ENCODE data around the gene POU3F3.

POU3F3 gene

GRCh38 chr2:104866883-104867812, 13.2 kb downstream of the POU3F3 start:
- no peak overlapping the region for H3K27ac ChIP-seq (ENCODE audit: insufficient read depth, low read length, poor library complexity, severe bottlenecking)
- H3K4me3 ChIP-seq (ENCODE audit: insufficient read depth, low read depth, low read length, poor library complexity, severe bottlenecking), result no peak overlapping the region
- no peaks in the 10 kb centered on the region for H3K9me3 ChIP-seq (ENCODE audit: control insufficient read depth, low read length)
- no peaks in the 10 kb centered on the region for H3K4me1 ChIP-seq (ENCODE audit: control insufficient read depth, insufficient read depth, low read length, poor library complexity, severe bottlenecking)
- no peaks in the 10 kb centered on the region for H3K36me3 ChIP-seq (ENCODE audit: control insufficient read depth, insufficient read depth, low read length)
- peaks cover 47% of the 10 kb centered on the region for H3K27me3 ChIP-seq (replicated peaks; ENCODE audit: control insufficient read depth, insufficient read depth, low read length, poor library complexity, severe bottlenecking)
- no peak for DNase-seq

GRCh38 chr2:104867813-104868504, 14.0 kb downstream of the POU3F3 start:
- H3K4me1 ChIP-seq (ENCODE audit: control insufficient read depth, insufficient read depth, low read length, poor library complexity, severe bottlenecking), result peaks cover under 1% of the 10 kb centered on the region
- no peak overlapping the region for H3K4me3 ChIP-seq (ENCODE audit: insufficient read depth, low read depth, low read length, poor library complexity, severe bottlenecking)
- peaks cover 43% of the 10 kb centered on the region for H3K27me3 ChIP-seq (replicated peaks; ENCODE audit: control insufficient read depth, insufficient read depth, low read length, poor library complexity, severe bottlenecking)
- H3K36me3 ChIP-seq (ENCODE audit: control insufficient read depth, insufficient read depth, low read length), result no peaks in the 10 kb centered on the region
- H3K27ac ChIP-seq (ENCODE audit: insufficient read depth, low read length, poor library complexity, severe bottlenecking), result no peak overlapping the region
- no peaks in the 10 kb centered on the region for H3K9me3 ChIP-seq (ENCODE audit: control insufficient read depth, low read length)
- DNase-seq, result no peak

- H3K36me3 ChIP-seq (ENCODE audit: control insufficient read depth, insufficient read depth, low read length), result no peaks in the 10 kb centered on the region
- H3K27me3 ChIP-seq (replicated peaks; ENCODE audit: control insufficient read depth, insufficient read depth, low read length, poor library complexity, severe bottlenecking), result peaks cover 40% of the 10 kb centered on the region
- H3K4me3 ChIP-seq (ENCODE audit: insufficient read depth, low read depth, low read length, poor library complexity, severe bottlenecking), result no peak overlapping the region
- H3K4me1 ChIP-seq (ENCODE audit: control insufficient read depth, insufficient read depth, low read length, poor library complexity, severe bottlenecking), result peaks cover 6% of the 10 kb centered on the region
- DNase-seq, result no peak
- H3K27ac ChIP-seq (ENCODE audit: insufficient read depth, low read length, poor library complexity, severe bottlenecking), result no peak overlapping the region
- H3K9me3 ChIP-seq (ENCODE audit: control insufficient read depth, low read length), result no peaks in the 10 kb centered on the region
Measured at GRCh38 chr2:104868505-104868866, 14.6 kb downstream of the POU3F3 start.

GRCh38 chr2:104870100-104870975, 16.4 kb downstream of the POU3F3 start:
- H3K4me1 ChIP-seq (ENCODE audit: control insufficient read depth, insufficient read depth, low read length, poor library complexity, severe bottlenecking), result peaks cover 7% of the 10 kb centered on the region
- DNase-seq, result no peak
- no peak overlapping the region for H3K27ac ChIP-seq (ENCODE audit: insufficient read depth, low read length, poor library complexity, severe bottlenecking)
- no peaks in the 10 kb centered on the region for H3K9me3 ChIP-seq (ENCODE audit: control insufficient read depth, low read length)
- peaks cover 27% of the 10 kb centered on the region for H3K27me3 ChIP-seq (replicated peaks; ENCODE audit: control insufficient read depth, insufficient read depth, low read length, poor library complexity, severe bottlenecking)
- H3K36me3 ChIP-seq (ENCODE audit: control insufficient read depth, insufficient read depth, low read length), result no peaks in the 10 kb centered on the region
- no peak overlapping the region for H3K4me3 ChIP-seq (ENCODE audit: insufficient read depth, low read depth, low read length, poor library complexity, severe bottlenecking)

GRCh38 chr2:104871649-104871971, 17.7 kb downstream of the POU3F3 start:
- Histone ChIP-seq H3K36me3 (ENCODE audit: control insufficient read depth, insufficient read depth, low read length) (no peaks in the 10 kb centered on the region), H3K27ac (ENCODE audit: insufficient read depth, low read length, poor library complexity, severe bottlenecking) (no peak overlapping the region), H3K27me3 (replicated peaks; ENCODE audit: control insufficient read depth, insufficient read depth, low read length, poor library complexity, severe bottlenecking) (peaks cover 23% of the 10 kb centered on the region), H3K4me1 (ENCODE audit: control insufficient read depth, insufficient read depth, low read length, poor library complexity, severe bottlenecking) (peaks cover 7% of the 10 kb centered on the region), H3K4me3 (ENCODE audit: insufficient read depth, low read depth, low read length, poor library complexity, severe bottlenecking) (no peak overlapping the region), H3K9me3 (ENCODE audit: control insufficient read depth, low read length) (no peaks in the 10 kb centered on the region)
- DNase-seq, result no peak

- peaks cover 7% of the 10 kb centered on the region for H3K4me1 ChIP-seq (ENCODE audit: control insufficient read depth, insufficient read depth, low read length, poor library complexity, severe bottlenecking)
- H3K9me3 ChIP-seq (ENCODE audit: control insufficient read depth, low read length), result no peaks in the 10 kb centered on the region
- H3K4me3 ChIP-seq (ENCODE audit: insufficient read depth, low read depth, low read length, poor library complexity, severe bottlenecking), result no peak overlapping the region
- H3K27me3 ChIP-seq (replicated peaks; ENCODE audit: control insufficient read depth, insufficient read depth, low read length, poor library complexity, severe bottlenecking), result peaks cover 22% of the 10 kb centered on the region
- H3K27ac ChIP-seq (ENCODE audit: insufficient read depth, low read length, poor library complexity, severe bottlenecking), result no peak overlapping the region
- no peak for DNase-seq
- H3K36me3 ChIP-seq (ENCODE audit: control insufficient read depth, insufficient read depth, low read length), result no peaks in the 10 kb centered on the region
Measured at GRCh38 chr2:104871972-104872865, 18.3 kb downstream of the POU3F3 start.

GRCh38 chr2:104872866-104873688, 19.2 kb downstream of the POU3F3 start:
- no peak overlapping the region for H3K27ac ChIP-seq (ENCODE audit: insufficient read depth, low read length, poor library complexity, severe bottlenecking)
- H3K36me3 ChIP-seq (ENCODE audit: control insufficient read depth, insufficient read depth, low read length), result no peaks in the 10 kb centered on the region
- peaks cover 15% of the 10 kb centered on the region for H3K27me3 ChIP-seq (replicated peaks; ENCODE audit: control insufficient read depth, insufficient read depth, low read length, poor library complexity, severe bottlenecking)
- H3K4me3 ChIP-seq (ENCODE audit: insufficient read depth, low read depth, low read length, poor library complexity, severe bottlenecking), result no peak overlapping the region
- no peaks in the 10 kb centered on the region for H3K9me3 ChIP-seq (ENCODE audit: control insufficient read depth, low read length)
- no peak for DNase-seq
- peaks cover 7% of the 10 kb centered on the region for H3K4me1 ChIP-seq (ENCODE audit: control insufficient read depth, insufficient read depth, low read length, poor library complexity, severe bottlenecking)

GRCh38 chr2:104873689-104874054, 19.8 kb downstream of the POU3F3 start:
- Histone ChIP-seq H3K27ac (ENCODE audit: insufficient read depth, low read length, poor library complexity, severe bottlenecking) (no peak overlapping the region), H3K4me3 (ENCODE audit: insufficient read depth, low read depth, low read length, poor library complexity, severe bottlenecking) (no peak overlapping the region), H3K4me1 (ENCODE audit: control insufficient read depth, insufficient read depth, low read length, poor library complexity, severe bottlenecking) (peaks cover 7% of the 10 kb centered on the region), H3K9me3 (ENCODE audit: control insufficient read depth, low read length) (no peaks in the 10 kb centered on the region), H3K36me3 (ENCODE audit: control insufficient read depth, insufficient read depth, low read length) (no peaks in the 10 kb centered on the region), H3K27me3 (replicated peaks; ENCODE audit: control insufficient read depth, insufficient read depth, low read length, poor library complexity, severe bottlenecking) (peaks cover 15% of the 10 kb centered on the region)
- no peak for DNase-seq

- Histone ChIP-seq H3K36me3 (ENCODE audit: control insufficient read depth, insufficient read depth, low read length) (no peaks in the 10 kb centered on the region), H3K4me1 (ENCODE audit: control insufficient read depth, insufficient read depth, low read length, poor library complexity, severe bottlenecking) (peaks cover 7% of the 10 kb centered on the region), H3K27me3 (replicated peaks; ENCODE audit: control insufficient read depth, insufficient read depth, low read length, poor library complexity, severe bottlenecking) (peaks cover 15% of the 10 kb centered on the region), H3K27ac (ENCODE audit: insufficient read depth, low read length, poor library complexity, severe bottlenecking) (no peak overlapping the region), H3K4me3 (ENCODE audit: insufficient read depth, low read depth, low read length, poor library complexity, severe bottlenecking) (no peak overlapping the region), H3K9me3 (ENCODE audit: control insufficient read depth, low read length) (no peaks in the 10 kb centered on the region)
- no peak for DNase-seq
Measured at GRCh38 chr2:104874230-104874629, 20.3 kb downstream of the POU3F3 start.
